Erythroblast (primary cell): ENCODE data around the gene HEMK1.

ENCODE experiments used
- DNase-seq, 2 experiments: peaks; one replicate each; lab custom pipeline; 2025; lab: John Stamatoyannopoulos, UW
- GATA1 ChIP-seq: IDR thresholded peaks from 2 replicates; pipeline ENCODE4 v1.6.1; 2011; ENCODE audit warnings: low read depth, mild to moderate bottlenecking, control low read depth, low read length, moderate library complexity
- POLR2A ChIP-seq: IDR thresholded peaks from 2 replicates; pipeline ENCODE4 v1.6.1; 2011; ENCODE audit warnings: mild to moderate bottlenecking, low read length

The HEMK1 gene

DNA sequence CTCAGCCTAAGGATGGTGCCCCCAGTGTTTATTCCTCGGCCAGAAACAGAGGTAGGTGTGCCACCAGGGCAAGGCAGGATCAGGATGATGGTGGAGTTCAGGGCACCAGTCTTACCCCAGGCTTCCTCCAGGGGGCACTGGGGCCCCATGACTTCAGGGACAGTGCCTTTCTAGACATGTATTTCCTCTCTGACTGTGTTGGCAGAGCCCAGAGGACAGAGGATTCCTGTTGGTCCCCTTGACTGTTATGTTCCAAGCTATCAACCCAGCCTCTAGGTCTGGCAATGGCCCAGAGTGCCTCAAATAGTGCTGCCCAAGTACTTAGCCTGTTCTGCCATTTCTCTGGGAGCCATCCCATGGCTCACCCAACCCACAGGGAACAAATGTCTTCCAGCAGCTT, 2.8 kb downstream of the HEMK1 start:
- DNase-seq: peak; percentile 81 to 88
- TF ChIP-seq GATA1 (no peak), POLR2A (no peak)

GRCh38 chr3:50572801-50573371, 3.6 kb downstream of the HEMK1 start:
- no peak for TF ChIP-seq POLR2A
- TF ChIP-seq GATA1: no peak
- no peak for DNase-seq

- no peak for TF ChIP-seq GATA1
- no peak for TF ChIP-seq POLR2A
- peak in 1 of 2 experiments; percentile 18 for DNase-seq
These were observed 4.5 kb downstream of the HEMK1 start for GRCh38 chr3:50573566-50574443.

DNA sequence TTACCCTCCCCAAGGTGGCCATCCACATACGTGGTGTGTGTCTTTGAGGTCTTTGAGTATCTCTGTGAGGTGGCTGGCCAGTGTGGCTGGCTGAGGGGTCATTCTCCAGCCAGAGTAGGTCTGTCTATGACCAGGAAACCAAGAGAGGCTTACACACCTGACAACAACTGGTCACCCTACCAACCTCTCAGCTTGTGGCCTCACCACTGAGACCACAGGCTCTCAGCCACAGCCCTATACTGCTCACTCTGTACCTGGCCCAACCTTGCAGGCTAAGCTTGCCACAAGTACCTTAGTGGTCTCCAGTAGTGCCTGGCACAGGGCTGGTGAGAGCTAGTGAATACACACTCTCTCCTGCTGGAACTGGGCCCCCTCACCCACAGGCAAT, 5.1 kb downstream of the HEMK1 start:
- no peak for DNase-seq
- TF ChIP-seq GATA1 (no peak), POLR2A (no peak)

GRCh38 chr3:50575372-50575771, 6.0 kb downstream of the HEMK1 start:
- TF ChIP-seq GATA1 (no peak), POLR2A (no peak)
- DNase-seq: no peak

DNA sequence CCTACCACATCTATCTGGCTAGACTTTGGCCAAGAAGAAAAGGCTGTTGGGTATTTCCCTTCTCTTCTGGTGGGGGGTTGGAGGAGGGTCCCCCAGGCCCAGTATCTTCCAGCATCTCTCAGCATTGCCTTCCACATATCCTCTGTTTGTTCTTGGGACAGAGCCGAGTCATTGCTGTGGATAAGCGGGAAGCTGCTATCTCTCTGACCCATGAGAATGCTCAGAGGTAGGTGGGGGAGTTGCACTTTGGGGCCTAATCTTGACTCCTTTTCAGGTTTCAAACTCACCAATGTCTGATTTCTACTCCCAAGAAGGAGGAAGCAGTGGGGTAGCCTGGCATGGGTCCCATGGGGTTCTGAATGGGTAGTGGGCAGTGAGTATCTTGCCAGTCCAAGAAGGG, 8.0 kb downstream of the HEMK1 start:
- no peak for DNase-seq
- TF ChIP-seq GATA1: no peak
- TF ChIP-seq POLR2A: no peak

DNA sequence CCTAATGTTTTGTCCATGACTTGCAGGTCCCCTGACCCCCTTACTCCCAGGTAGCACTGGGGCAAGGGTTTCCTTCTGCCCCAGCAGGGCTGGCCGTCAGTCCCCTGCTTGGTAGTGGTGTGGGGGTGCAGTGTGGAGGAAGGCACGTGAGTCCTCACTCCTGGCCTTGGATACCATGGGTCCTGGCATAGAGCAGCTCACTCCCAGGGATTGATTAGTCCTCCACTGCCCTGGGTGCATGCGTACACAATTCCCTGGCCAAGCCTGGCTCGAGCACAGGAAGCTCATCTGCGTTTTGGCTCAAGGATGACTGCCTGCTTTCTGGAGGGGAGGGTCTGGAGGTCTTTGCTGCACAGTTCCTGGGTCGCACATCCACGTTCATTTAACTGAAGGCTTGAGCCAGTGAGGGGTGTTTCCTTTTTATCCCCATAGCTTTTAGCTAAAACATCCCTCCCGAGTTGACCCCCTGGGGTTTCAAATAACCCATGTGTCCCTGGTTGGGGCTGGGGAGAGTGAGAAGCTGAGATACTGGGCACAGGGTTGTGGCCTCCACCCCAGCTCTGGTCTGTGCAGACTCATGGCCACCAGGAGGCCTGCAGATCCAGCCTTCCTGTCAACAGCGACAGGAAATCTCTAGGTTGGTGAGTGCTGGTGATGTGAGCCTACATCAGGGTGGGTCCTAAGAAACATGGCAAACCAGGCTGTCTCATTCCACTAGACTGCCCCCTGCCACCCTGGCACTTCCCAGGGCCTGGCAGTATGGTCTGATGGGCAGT, 11.5 kb downstream of the HEMK1 start:
- TF ChIP-seq POLR2A (no peak), GATA1 (no peak)
- peak in 1 of 2 experiments; percentile 13 for DNase-seq

DNA sequence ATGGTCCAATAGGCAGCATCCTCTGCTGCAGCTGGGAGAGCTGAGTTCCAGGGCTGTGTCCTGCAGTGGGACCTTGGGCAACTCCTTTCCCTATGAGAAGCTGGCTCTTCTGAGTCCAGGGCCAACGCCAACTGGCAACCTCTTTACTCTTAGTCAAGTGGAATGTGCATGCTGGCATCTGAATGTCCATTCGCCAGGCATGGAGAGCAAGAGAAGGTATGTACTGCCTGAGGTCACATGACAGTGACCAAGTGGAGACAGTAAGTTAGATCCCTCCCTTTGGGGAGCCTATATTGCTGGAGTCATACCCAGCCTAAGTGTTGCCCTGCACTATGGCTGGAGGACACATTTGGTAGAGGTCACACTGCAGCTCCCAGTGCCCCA, 12.1 kb downstream of the HEMK1 start:
- TF ChIP-seq POLR2A (no peak), GATA1 (no peak)
- DNase-seq: no peak

GRCh38 chr3:50582083-50582482, 12.8 kb downstream of the HEMK1 start:
- no peak for DNase-seq

DNA sequence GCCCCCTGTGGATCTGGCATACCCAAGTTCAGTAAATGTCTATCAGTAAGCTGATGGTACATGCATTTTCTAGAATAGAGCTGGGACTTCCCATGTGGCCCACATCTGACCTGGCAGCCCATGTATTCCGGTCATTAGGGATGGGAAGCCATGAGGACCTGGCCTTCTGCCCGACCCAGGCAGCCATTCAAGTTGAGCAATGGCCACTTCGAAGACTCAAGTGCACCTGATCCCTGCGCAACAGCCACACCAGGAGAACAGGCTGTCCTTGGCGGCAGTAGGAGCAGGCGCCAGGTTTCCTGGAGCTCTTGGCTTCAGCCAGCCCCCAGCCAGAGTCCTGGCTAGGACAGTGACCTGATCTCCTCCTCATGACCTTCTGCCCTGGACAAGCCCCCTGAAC, 14.6 kb downstream of the HEMK1 start:
- TF ChIP-seq GATA1: no peak
- TF ChIP-seq POLR2A: no peak
- no peak for DNase-seq

More at GRCh38 chr3:50582083-50582482, 12.8 kb downstream of the HEMK1 start:
- TF ChIP-seq GATA1 (no peak), POLR2A (no peak)

DNA sequence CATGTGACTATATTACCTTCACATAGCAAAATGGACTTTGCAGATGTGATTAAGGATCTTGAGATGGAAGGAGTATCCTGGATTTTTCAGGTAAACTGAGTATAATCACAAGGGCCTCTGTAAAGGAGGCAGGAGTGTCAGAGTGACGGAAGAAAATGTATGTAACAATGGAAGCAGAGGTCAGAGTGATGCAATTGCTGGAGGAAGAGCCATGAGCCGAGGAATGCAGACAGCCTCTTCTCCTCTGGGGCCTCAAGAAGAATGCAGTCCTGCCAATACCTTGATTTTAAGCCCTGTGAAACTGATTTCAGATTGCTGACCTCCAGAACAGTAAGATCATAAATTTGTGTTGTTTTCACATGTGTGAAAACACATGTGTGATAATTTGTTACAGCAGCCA, 15.1 kb downstream of the HEMK1 start:
- no peak for TF ChIP-seq POLR2A
- no peak for TF ChIP-seq GATA1
- DNase-seq: no peak

DNA sequence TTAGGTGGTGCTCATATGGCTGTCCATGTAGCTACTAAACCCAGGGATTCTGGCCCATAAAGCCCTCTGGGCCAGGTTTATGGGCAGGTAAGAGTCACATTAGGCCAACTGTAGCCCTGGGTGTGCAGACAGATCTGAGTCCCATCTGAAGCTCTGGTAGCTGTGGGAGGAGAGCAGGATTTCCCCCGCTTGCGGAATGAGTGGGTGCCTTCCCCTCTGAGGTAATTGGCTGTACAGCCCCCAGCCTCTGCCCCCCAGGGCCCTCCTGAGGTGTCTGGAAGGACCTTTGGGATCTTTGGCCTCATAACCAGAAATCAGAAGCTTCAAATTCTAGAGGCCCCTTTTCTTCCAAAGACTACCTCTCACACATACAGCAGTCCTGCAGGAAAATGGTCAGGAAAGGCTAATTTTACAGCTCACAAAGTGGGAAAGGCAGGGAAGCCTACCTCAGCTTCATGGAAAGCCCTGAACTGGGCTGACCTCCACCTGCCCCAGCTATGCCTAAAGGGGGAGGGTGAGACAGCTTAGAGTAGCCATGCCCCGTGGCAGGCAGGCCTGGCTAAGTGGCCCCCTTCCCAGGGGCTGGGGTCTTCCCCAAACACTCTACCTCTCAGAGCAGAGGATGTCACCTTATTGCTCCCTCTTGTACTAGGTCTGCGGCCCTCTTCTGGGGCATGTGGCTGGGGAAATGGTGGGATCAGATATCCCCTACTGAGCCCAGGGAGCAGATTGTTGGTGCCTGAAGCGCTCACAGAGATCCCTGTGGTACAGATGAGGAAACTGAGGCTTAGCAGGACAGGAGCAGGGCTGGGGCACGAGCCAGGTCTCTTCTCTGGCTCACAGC, 16.8 kb downstream of the HEMK1 start:
- no peak for TF ChIP-seq GATA1
- TF ChIP-seq POLR2A: no peak
- DNase-seq: no peak

- DNase-seq: no peak
- TF ChIP-seq POLR2A (no peak), GATA1 (no peak)
These were observed 17.4 kb downstream of the HEMK1 start for GRCh38 chr3:50586763-50587070.

GRCh38 chr3:50587373-50587772, 18.1 kb downstream of the HEMK1 start:
- TF ChIP-seq POLR2A (peak; percentile 7), GATA1 (no peak)
- no peak for DNase-seq
